ENCODE results near the gene USP21.

USP21 gene

DNA sequence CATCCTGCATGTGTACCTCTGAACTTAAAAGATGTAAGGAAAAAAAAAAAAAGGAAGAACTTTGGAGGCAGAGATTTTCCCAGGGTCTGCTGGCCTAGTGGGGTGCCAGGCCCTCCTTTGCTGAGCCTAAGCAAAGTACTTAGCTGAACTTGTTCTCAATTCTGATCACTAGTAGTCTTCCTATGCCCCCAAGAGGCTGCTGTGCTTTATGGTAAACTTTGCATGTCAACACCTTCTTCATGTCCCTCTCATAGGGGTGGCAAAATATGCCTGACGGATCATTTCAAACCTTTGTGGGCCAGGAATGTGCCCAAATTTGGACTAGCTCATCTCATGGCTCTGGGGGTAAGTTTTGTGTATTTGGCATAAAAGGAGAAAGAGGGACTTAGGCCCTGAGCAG, 1.4 kb upstream of the USP21 start:
- no peak for DNase-seq
- TF ChIP-seq GATA1 (IDR thresholded peaks at IDR 0.05; ENCODE audit: low read depth, low read length) (no peak), POLR2A (IDR thresholded peaks at IDR 0.05; ENCODE audit: low read length) (no peak)

DNA sequence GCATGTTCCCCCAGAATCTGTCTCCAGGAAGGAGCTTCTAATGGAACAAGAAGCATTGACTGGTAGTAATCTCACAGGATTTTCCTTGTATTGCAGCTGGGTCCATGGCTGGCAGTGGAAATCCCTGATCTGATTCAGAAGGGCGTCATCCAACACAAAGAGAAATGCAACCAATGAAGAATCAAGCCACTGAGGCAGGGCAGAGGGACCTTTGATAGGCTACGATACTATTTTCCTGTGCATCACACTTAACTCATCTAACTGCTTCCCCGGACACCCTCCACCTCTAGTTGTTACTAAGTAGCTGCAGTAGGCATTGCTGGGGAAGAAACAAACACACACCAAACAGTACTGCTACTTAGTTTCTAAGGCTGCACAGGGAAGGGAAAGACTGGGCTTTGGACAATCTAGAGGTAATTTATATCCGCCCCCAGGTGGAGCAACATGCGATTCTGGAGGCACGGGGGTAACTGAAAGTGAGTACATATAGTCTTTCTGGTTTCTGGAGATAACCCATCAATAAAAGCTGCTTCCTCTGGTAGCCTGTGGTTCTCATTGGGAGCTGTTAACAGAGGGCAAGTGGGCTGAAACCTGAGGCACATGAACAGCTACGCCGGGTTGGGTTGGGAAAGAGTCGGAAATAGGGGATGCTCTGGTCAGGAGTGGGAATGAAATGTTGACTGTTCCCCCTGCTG, 837 bp upstream of the USP21 start:
- TF ChIP-seq POLR2A (IDR thresholded peaks at IDR 0.05; ENCODE audit: low read length) = no peak
- no peak for TF ChIP-seq GATA1 (IDR thresholded peaks at IDR 0.05; ENCODE audit: low read depth, low read length)
- peak; percentile 57 to 59 for DNase-seq

DNA sequence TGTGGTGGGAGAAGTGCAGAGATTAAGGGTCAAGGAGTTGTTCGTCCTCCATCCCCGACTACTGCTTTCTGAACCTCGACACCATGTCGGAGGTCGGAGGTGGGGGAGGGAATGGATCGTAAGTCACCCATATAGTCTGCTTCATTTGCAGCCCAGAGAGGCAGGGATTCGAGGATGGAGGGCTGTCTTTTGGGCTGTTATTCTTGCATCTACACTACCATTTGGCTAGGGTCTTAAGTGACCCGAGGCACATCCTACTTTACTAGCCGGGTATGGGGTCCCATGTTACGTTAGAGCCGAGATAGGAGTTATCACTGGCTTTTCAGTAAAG, 578 bp downstream of the USP21 start:
- no peak for TF ChIP-seq POLR2A (IDR thresholded peaks at IDR 0.05; ENCODE audit: low read length)
- TF ChIP-seq GATA1 (IDR thresholded peaks at IDR 0.05; ENCODE audit: low read depth, low read length) = no peak
- no peak for DNase-seq

DNA sequence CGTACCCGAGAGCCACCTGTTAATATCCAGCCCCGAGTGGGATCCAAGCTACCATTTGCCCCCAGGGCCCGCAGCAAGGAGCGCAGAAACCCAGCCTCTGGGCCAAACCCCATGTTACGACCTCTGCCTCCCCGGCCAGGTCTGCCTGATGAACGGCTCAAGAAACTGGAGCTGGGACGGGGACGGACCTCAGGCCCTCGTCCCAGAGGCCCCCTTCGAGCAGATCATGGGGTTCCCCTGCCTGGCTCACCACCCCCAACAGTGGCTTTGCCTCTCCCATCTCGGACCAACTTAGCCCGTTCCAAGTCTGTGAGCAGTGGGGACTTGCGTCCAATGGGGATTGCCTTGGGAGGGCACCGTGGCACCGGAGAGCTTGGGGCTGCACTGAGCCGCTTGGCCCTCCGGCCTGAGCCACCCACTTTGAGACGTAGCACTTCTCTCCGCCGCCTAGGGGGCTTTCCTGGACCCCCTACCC, 1.4 kb downstream of the USP21 start:
- no peak for DNase-seq
- no peak for TF ChIP-seq POLR2A (IDR thresholded peaks at IDR 0.05; ENCODE audit: low read length)
- no peak for TF ChIP-seq GATA1 (IDR thresholded peaks at IDR 0.05; ENCODE audit: low read depth, low read length)

DNA sequence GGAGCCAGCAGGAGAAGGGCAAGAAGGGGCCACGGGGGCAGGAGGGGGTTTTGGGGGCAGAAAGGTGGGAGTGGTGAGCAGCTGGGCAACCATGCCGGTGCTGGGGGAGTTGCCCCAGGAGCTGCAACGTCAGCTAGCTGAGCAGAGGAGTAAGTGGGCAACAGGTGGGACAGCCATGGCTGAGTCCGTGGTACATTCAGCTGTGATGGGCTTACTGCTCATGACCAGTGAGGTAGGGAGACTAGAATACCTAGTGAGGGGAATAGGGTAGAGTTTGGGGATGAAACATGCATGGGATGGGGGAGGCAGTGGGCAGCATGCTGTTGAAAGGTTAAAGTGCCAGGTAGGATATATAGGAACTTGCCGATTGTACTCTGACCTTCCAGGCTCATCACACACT, 2.4 kb downstream of the USP21 start:
- TF ChIP-seq GATA1 (IDR thresholded peaks at IDR 0.05; ENCODE audit: low read depth, low read length) = no peak
- no peak for TF ChIP-seq POLR2A (IDR thresholded peaks at IDR 0.05; ENCODE audit: low read length)
- DNase-seq = no peak

DNA sequence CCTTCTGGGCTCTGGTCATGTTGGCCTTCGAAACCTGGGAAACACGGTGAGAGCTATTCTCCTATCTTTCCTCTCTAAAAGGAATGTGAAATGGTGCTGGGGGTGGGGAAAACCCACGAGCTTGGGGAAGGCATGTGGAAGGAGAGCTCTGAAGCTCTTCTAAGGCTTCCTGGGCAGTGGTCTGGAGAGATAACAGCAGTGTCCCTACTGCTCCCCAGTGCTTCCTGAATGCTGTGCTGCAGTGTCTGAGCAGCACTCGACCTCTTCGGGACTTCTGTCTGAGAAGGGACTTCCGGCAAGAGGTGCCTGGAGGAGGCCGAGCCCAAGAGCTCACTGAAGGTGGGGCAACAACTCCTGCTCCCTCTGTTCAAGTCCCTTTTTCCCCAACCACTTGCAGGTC, 2.8 kb downstream of the USP21 start:
- TF ChIP-seq GATA1 (IDR thresholded peaks at IDR 0.05; ENCODE audit: low read depth, low read length) = no peak
- no peak for TF ChIP-seq POLR2A (IDR thresholded peaks at IDR 0.05; ENCODE audit: low read length)
- DNase-seq = no peak

DNA sequence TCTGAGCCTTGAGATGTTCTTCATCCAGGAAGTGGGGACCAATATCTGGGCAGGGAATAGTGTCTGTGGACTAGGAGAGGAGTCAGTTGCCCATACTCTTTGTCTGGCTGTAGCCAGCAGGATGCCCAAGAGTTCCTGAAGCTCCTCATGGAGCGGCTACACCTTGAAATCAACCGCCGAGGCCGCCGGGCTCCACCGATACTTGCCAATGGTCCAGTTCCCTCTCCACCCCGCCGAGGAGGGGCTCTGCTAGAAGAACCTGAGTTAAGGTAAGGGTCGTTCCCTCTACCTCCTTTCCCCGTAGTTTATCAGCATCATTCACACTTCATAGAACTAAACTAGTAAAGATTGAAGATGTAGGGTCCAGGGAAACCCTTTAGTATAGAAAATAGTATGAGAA, 3.5 kb downstream of the USP21 start:
- TF ChIP-seq POLR2A (IDR thresholded peaks at IDR 0.05; ENCODE audit: low read length) = no peak
- no peak for TF ChIP-seq GATA1 (IDR thresholded peaks at IDR 0.05; ENCODE audit: low read depth, low read length)
- DNase-seq = no peak

DNA sequence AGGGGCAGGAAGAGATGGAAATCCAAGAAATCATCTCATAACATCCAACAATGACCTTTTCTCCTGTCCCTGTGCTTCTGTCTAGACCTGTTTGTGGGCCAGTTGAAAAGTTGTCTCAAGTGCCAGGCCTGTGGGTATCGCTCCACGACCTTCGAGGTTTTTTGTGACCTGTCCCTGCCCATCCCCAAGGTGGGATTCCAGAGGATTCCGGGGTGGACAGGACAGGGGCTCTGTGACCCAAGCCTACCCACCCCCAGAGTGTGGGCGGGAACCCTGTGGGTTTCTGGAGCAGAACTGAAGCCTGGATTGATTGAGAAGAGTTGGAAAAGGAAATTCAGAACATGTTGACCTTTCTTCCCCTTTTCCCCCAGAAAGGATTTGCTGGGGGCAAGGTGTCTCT, 4.5 kb downstream of the USP21 start:
- TF ChIP-seq GATA1 (IDR thresholded peaks at IDR 0.05; ENCODE audit: low read depth, low read length) (no peak), POLR2A (IDR thresholded peaks at IDR 0.05; ENCODE audit: low read length) (no peak)
- DNase-seq = no peak

DNA sequence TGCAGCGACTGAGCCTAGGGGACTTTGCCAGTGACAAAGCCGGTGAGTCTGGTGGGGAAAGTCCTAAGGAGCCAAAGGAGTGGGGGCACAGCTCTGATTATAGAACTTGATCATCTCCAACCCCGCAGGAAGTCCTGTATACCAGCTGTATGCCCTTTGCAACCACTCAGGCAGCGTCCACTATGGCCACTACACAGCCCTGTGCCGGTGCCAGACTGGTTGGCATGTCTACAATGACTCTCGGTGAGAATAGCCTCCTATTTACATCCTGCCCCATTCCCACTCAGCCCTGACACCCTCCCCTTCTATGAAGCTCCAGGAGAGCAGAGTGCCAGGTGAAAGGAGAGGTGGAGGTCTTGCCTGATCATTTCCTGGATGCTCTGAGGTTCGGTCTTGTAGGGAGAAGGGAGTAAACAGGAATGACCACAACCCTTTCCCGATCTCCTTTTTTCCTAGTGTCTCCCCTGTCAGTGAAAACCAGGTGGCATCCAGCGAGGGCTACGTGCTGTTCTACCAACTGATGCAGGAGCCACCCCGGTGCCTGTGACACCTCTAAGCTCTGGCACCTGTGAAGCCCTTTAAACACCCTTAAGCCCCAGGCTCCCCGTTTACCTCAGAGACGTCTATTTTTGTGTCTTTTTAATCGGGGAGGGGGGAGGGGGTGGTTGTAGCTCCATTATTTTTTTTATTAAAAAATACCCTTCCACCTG, 5.8 kb downstream of the USP21 start:
- DNase-seq = peak; percentile 45 to 68
- TF ChIP-seq GATA1 (IDR thresholded peaks at IDR 0.05; ENCODE audit: low read depth, low read length) = no peak
- no peak for TF ChIP-seq POLR2A (IDR thresholded peaks at IDR 0.05; ENCODE audit: low read length)

DNA sequence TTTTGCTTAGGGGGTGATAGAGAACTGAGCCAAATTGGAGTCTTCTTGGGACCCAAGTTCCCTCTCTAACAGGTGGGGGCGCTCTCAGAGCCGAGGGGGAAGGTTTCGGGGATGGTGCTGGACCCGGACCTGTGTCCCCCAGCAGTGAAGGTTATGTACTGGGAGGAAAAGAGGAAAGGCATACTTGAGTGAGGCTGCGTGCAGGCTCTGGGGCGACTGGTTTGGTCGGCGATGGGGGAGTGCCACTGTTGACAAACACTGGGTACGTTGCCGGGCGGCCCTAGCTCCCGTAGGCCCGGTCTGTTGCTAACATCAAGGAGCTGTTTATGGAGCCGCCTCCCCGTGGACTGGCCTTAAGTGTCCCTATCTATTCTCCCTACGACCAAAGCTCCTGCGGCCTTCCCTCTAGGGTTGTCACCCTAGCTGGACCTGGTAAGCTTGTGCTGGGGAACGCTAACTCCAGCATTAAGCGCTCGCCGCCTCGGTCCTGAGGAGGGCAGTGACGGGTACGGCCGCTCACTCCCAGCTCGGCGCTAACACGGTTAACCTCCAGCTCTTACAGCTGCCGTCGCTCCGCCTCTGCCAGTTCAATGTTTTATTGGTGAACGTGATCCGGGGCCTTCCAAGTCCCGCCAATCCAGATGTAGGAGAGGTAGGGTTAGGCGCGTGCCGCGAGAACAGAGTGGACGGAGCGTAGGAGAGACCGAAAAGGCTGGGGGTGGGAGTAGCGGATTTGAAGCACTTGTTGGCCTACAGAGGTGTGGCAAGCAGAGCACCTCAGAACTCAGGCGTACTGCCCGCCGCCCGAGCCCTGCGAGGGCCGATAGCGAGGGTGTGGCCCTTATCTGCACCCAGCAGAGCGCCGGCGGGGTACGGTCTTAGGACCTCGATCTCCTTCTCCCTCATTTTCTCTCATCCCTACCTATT, 6.7 kb downstream of the USP21 start, which contains the start of gene PPOX:
TSS of gene PPOX (plus strand) at position 685 of the 927 bp plus-strand sequence. CDS start 422 bp downstream, outside the sequence.
- peak; percentile 100 for DNase-seq
- TF ChIP-seq GATA1 (IDR thresholded peaks at IDR 0.05; ENCODE audit: low read depth, low read length) (peak; percentile 99), POLR2A (IDR thresholded peaks at IDR 0.05; ENCODE audit: low read length) (peak; percentile 99)

DNA sequence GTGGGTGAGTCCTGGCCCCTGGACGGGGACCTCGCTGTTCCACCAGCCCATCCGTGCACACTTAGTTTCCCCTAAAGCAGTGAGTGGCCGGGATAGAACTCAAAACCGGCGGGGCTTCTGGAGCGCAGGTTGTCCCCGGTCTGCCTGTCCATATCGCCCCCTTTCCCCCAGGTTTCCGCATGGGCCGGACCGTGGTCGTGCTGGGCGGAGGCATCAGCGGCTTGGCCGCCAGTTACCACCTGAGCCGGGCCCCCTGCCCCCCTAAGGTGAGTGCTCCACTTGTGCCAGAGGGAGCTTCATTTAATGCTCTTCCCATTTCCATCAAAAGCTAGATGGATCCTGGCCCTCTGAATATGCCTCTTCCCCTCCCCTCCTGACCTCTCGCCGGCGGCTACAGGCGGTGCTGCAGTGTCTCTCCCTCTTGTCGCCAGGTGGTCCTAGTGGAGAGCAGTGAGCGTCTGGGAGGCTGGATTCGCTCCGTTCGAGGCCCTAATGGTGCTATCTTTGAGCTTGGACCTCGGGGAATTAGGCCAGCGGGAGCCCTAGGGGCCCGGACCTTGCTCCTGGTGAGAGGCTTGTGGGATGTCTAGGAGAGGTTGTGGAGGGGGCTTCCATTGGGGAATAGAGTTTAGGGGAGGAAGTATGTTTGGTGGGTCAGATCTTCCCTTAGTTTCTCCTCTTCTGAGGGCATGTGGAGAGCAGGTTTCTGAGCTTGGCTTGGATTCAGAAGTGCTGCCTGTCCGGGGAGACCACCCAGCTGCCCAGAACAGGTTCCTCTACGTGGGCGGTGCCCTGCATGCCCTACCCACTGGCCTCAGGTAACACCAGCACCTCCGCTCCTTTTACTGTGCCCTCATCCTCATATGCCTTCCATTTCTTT, 7.6 kb downstream of the USP21 start:
- DNase-seq = peak; percentile 83 to 89
- TF ChIP-seq POLR2A (IDR thresholded peaks at IDR 0.05; ENCODE audit: low read length) (peak; percentile 96), GATA1 (IDR thresholded peaks at IDR 0.05; ENCODE audit: low read depth, low read length) (no peak)

DNA sequence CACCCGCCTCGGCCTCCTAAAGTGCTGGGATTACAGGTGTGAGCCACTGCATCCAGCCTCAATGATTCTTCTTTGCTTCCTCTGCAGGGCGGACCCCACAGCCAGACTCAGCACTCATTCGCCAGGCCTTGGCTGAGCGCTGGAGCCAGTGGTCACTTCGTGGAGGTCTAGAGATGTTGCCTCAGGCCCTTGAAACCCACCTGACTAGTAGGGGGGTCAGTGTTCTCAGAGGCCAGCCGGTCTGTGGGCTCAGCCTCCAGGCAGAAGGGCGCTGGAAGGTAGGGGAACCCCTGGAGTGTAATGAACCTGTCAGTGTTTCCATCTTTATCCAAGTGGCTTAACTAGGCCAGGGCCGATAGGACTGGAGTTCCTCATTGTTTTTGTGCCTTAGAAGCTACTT, 9.6 kb downstream of the USP21 start:
- DNase-seq = no peak
- no peak for TF ChIP-seq GATA1 (IDR thresholded peaks at IDR 0.05; ENCODE audit: low read depth, low read length)
- TF ChIP-seq POLR2A (IDR thresholded peaks at IDR 0.05; ENCODE audit: low read length) = no peak

DNA sequence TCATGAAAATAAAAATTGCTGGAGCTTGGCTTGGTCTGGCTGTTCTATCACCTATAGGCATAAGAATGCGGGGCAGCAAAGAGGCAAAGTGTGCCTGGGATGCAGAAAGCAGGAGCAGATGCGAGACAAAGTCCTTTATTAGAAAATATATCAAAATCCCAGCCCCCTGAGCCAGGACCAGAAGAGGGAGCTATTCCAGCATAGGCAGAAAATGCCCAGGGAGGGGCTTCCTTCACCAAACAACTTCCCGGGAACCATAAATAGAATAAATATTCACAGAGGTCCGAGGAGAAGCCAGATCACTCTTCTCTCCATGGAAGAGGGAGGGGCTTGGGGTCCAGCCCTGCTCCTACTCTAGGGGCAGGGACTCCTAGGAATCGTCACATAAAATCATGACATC, 11.9 kb downstream of the USP21 start:
- TF ChIP-seq POLR2A (IDR thresholded peaks at IDR 0.05; ENCODE audit: low read length) (no peak), GATA1 (IDR thresholded peaks at IDR 0.05; ENCODE audit: low read depth, low read length) (no peak)
- no peak for DNase-seq

All from erythroblast (primary cell).